ENCODE measurements around the gene KPNA5. TPM values are rescaled to one million over a fixed set of nuclear protein-coding genes. Genes with fewer than 3 reads are reported as not detected.

The KPNA5 gene
- total RNA-seq, 4 donors from 2014 or later, result 9.0 to 13.2 (median 11.7) TPM

DNA sequence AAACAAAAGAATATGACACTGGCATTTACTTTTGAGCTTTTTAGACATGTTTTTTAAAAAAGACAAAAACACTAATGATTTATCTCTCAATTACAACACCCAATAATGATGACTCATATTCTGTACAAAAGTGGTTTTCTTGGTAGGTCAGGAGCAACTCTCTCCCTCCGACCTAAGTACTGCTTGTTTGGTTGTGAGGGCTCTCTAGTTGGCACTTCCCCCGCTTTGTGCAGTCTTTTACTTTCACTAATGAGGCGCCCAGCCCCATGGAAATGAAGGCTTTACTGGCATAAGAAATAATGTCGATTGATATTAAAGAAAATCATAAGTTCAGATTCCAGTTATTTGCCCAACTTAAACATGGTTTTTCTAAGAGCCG, 1.3 kb downstream of the KPNA5 start:
- no peak for TF ChIP-seq CTCF (IDR thresholded peaks at IDR 0.05; ENCODE audit: low read depth)

GRCh38 chr6:116685437-116685993, 4.5 kb downstream of the KPNA5 start:
- no peak for TF ChIP-seq CTCF (IDR thresholded peaks at IDR 0.05; ENCODE audit: low read depth)

GRCh38 chr6:116691154-116691553, 10.1 kb downstream of the KPNA5 start:
- TF ChIP-seq CTCF (IDR thresholded peaks at IDR 0.05; ENCODE audit: low read depth), result no peak

GRCh38 chr6:116695401-116695800, 14.4 kb downstream of the KPNA5 start:
- TF ChIP-seq CTCF (IDR thresholded peaks at IDR 0.05; ENCODE audit: low read depth), result no peak

DNA sequence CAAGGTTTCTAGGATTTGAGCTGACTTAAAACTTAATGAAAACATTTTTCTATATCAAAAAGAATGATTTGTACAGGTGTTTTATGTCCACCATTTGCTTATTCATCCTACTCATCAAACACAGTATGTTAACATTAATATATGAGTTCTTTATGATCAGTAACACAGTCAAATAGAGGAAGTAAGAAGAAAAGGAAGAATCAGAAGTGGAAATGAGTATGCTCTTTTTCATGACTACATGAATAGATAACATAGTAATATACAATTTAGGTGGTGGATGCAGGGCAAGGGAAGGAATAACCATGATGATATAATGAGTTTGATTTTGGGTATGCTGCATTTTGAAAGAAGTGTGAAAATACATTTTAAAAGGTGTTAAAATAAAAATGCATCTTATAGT, 16.5 kb downstream of the KPNA5 start:
- TF ChIP-seq CTCF (IDR thresholded peaks at IDR 0.05; ENCODE audit: low read depth), result no peak

DNA sequence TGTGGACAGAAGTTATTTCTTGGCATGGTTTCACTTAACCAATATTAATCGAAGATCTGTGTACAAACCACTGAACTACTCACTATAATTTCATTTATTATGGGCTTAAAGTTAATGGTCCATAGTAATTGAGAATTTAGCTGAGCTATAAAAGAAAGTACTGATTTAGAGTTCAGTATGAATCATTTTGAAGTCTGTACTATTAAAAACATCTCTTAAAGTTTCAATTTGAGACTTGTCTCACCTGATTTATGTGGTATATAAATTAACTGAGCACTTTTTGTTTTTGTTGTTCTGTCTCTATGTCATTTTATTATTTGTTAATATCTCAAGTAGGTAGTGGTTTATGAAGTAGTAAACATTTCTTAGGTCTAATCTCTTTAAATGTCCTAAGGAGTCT, 24.9 kb downstream of the KPNA5 start:
- TF ChIP-seq CTCF (IDR thresholded peaks at IDR 0.05; ENCODE audit: low read depth), result no peak

DNA sequence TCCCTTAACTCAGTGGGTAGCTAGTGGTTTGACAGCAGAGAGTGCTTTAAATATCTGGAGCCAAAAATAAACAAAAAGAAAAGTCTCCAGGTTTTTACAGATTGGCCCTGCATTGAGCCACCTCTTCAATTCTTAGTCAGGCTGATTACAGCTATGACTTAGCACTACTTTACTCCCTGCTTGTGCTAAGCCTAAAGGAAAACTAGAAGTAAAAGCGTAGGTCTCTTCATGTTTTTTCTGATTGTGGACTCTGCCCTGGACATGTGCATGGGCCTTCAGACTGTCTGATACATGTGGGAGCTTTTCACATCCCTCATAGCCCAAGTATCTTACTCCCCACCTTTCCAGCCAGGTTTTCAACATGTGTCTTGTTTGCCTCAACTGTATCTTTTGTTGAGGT, 33.3 kb downstream of the KPNA5 start:
- no peak for TF ChIP-seq CTCF (IDR thresholded peaks at IDR 0.05; ENCODE audit: low read depth)

Data from subcutaneous adipose tissue (tissue), 4 donors.